Transverse colon (tissue), 3 donors: ENCODE results near the gene ANKRD13C.

Experiments used
- POLR2A ChIP-seq: fragments of 450-650 bp; IDR thresholded peaks from one replicate; pipeline ENCODE4 v1.6.1; 2016; ENCODE audit warnings: antibody characterized with exemption, mild to moderate bottlenecking, moderate library complexity
- TF ChIP-seq, protein P1 (sequence below), 5 experiments: fragments of 200-600 bp in 3 of 5; fragments of 450-650 bp in 2 of 5; sonication (generic) in 3 of 5; IDR thresholded peaks; 1 replicate in 2 of 5; 2 replicates in 3 of 5; pipeline ENCODE4 v1.5.1; 2016 to 2017; ENCODE audit warnings: antibody characterized with exemption in 5 of 5, inconsistent platforms in 3 of 5, mild to moderate bottlenecking in 2 of 5, moderate library complexity in 1 of 5

DNA sequence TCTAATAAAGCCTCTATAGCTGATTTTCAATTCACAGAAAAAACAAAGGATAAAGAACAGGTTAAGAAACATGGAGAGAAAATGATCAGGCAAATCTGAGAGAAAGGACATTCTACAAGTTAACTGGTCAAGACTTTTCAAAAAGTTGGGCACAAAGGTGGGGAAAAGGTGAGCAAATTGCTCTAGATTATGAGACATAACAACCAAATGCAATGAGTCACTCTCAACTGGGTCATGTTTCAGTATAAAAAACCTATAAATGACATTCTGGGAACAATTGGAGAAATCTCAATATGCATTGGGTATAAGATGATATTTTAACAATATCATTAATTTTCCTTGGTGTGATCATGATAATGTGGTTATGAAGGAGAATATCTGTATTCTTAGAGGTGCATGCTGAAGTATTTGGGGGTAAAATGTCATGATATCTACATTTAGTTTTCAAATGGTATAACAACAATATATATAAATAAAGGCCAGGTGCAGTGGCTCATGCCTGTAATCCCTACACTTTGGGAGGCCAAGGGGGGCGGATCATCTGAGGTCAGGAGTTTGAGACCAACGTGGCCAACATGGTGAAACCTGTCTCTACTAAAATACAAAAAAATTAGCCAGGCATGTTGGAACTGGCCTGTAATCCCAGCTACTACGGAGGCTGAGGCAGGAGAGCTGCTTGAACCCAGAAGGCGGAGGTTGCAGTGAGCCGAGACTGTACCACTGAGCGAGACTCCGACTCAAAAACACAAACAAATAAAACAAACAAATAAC lies 27.0 kb downstream of the ANKRD13C start:
- TF ChIP-seq POLR2A = no peak
- TF ChIP-seq, protein P1, sequence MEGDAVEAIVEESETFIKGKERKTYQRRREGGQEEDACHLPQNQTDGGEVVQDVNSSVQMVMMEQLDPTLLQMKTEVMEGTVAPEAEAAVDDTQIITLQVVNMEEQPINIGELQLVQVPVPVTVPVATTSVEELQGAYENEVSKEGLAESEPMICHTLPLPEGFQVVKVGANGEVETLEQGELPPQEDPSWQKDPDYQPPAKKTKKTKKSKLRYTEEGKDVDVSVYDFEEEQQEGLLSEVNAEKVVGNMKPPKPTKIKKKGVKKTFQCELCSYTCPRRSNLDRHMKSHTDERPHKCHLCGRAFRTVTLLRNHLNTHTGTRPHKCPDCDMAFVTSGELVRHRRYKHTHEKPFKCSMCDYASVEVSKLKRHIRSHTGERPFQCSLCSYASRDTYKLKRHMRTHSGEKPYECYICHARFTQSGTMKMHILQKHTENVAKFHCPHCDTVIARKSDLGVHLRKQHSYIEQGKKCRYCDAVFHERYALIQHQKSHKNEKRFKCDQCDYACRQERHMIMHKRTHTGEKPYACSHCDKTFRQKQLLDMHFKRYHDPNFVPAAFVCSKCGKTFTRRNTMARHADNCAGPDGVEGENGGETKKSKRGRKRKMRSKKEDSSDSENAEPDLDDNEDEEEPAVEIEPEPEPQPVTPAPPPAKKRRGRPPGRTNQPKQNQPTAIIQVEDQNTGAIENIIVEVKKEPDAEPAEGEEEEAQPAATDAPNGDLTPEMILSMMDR (IDR thresholded peaks at IDR 0.05) = no peak
